Measurements from ENCODE around the gene RING1. TPM values are rescaled to one million over a fixed set of nuclear protein-coding genes. Genes with fewer than 3 reads are reported as not detected.

The RING1 gene
- polyA plus RNA-seq, 4 donors, result 51.5 to 64.6 (median 56.8) TPM

DNA sequence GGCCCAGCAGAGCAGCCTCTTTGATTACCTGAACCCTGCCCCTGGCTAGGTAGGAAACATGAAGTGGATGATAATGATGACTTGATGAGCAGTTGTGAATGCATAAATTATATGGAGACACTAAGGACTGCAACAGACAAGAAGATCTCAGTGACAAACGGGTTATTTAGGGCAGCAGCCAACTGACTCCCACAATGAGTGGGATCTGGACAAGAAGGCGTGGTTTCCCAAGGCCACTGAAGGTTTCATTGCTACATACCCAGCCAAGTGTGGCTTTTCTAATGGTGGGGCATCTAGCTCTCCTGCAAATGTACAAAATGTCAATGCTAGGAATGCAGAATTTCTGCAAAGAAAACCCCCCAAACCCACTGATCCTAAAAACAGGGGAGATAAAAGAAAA lies 29.4 kb downstream of the RING1 start:
- no peak for DNase-seq (ENCODE audit: low read depth in 4 of 4, low spot score in 3 of 4)

DNA sequence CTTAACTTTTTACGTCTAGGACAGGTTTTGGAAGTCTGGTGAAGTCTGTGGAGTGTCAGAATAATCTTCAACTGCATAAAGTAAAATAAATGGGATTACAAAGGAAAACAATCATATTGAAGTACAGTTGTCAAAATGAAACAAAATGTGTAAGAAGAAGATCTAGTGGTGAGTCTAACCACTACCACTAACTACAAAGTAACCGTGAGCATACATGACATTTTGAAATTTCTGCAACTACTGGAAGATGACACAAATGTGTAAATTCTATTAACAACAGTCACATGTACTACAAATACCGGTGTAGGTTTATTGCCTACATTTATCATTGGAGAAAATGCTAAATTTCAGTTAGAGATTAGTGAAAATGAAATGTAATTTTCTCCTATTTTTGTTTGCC lies 33.7 kb downstream of the RING1 start:
- DNase-seq (ENCODE audit: low read depth in 4 of 4, low spot score in 3 of 4), result no peak

DNA sequence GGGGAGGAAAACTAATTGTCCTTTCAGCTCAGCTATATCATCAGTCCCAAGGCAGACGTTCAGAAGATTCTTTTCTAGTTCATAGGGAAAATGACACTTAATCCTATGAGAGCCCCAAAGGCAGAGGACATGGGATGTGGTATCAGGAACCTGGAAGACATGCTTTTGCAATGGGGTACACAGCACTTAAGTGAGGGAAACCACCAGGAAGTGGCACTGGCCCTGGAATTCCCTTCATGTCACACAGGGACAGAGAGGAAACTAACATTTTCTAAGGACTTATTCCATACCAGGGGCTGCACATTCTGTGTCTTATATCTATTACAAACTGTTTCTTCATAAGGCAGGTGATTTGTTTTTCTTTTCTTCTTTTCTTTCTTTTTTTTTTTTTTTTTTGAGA lies 35.2 kb downstream of the RING1 start:
- DNase-seq (ENCODE audit: low read depth in 4 of 4, low spot score in 3 of 4), result no peak

DNA sequence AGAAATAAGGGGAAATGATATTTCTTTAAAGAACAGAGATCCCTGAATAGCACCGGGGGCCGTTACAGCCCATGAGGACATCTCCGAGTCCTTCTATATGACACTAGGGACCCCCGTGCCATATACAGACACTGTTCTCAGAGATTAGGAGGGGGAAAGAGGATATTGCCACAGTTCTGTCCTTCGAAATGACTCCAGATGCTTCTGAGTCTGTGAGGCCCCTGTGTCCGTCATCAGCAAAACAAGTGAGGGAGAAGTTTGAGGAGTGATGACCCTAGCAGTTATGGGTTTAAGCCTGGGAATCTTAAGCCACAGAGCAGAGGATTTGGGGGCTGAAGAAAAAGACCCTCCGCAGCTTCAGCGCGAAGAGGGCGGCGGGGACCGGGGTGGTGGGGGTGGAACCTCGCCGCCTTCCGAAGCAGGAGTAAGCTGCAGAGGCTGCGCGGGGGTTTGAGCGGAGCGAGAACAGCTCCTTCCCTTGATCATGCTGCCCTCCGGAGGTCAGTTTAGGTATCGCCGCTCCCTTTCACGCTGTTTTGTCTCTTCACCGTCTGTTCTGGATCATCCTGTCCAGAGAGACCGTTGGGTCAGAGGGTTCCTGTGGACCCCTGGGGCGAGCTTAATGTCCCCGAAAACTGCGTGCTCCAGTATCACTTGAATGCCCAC lies 39.8 kb downstream of the RING1 start:
- DNase-seq (ENCODE audit: low read depth in 4 of 4, low spot score in 3 of 4), result peak; percentile 78 to 83 (median 82)

DNA sequence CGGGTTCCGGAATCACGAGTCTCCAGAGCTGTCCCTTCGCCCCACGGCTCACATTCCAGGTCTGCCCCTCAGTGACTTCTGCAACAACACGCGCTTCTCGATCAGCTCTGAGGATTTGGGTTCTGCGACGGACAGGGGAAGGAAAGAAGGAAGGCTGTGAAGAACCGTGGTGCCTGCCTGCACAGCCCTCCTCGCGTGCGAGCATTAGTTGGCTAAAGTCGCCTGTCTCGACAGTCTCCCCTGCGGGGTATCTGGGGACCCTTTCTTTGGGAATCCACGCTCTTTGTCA lies 40.3 kb downstream of the RING1 start:
- no peak for DNase-seq (ENCODE audit: low read depth in 4 of 4, low spot score in 3 of 4)

DNA sequence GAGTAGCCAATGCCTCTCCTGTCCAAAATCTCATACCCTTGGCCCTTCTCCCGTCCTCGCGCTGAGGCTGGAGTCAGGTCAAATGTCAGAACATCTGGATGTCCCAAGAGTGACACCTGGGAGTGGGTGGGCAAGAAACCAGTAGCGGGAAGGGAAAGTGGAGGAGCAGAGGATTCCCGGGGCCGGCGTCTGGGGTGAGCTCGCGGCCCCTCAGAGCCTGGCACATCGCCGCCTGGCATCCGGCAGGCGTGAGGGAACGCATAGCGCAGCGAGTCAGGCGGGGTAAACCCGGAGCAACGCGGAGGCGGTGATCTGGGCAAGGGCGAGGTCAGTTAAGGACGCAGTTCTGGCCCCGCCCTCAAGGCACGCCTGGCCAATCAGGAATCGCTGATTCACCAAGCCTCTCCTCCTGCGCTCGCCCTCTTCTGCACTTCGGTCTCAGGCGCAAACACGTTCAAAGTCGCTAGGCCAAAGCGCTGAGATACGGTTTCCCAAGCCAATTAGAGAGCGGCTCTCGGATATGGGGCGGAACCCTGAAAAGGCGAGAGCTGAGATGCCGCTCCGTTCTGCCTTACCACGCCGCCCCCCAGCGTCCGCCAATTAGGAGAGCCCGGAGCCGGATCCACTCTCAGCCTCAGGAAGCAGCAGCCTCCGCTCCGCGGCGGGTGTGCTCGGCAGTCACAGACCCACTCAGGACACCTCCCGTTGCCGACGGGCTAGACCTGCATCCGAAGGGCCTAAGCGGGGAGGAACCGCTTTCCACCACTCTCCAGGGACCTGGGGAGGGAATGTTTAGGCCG lies 40.8 kb downstream of the RING1 start:
- DNase-seq (ENCODE audit: low read depth in 4 of 4, low spot score in 3 of 4), result peak; percentile 89 to 96 (median 94)

DNA sequence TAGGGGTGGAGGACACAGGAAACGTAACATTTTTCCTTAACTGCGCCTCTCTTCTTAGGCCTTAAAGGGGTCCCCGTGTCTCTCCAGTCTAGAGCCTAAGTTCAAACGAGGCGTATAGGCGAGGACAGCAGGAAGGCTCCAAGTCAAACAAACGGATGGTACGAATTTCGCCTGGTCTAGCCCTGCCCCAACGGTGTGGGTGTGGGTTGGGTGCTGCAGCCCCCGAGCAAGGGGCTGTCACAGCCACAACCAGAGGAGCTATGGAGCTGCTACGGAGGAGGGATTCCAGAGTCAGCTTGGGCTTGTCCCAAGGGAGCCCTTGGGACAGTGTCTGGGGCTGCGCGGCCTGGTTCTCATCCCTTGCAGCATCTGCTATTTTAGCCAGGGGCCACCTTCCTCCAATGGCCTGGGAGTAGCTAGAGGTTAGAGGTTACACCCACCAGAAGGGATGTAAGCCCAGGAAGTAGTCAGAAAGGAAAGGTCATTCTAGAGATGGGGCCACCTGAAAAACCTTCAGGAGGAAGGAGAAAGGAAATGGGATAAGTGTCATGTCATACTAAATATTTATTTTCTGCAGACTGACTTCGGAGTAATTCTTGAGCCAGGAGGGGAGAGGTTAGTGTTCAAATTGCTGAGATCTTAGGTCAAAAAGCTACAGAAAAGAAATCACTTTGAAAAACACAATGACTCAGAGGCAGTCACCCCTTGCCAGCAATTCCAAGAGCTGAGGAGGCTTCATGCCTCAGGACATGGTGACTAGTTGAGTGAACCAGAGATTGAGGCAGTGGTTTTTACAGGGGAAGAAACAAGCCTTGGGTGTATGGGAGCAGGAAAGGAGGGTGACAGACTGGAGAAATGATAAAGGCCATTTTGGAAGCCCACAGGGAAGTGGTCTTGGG lies 41.7 kb downstream of the RING1 start:
- no peak for DNase-seq (ENCODE audit: low read depth in 4 of 4, low spot score in 3 of 4)

DNA sequence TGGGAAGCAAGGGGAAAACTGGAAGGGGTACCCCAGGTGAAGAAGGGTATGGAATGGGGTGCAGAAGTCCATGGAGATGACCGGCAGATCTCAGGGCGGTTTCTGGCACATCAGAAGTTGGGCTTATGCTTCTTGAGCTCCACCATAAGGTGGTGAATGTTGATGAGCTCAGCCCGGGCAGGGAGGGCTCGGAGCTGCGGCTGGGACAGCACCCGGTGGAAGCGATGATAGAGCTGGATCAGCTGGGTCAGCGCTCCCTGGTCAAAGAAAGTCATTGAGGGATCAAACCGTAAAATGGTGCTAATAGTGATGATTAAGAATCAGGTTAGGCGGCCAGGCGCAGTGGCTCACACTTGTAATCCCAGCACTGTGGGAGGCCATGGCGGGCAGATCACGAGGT lies 42.4 kb downstream of the RING1 start:
- no peak for DNase-seq (ENCODE audit: low read depth in 4 of 4, low spot score in 3 of 4)

DNA sequence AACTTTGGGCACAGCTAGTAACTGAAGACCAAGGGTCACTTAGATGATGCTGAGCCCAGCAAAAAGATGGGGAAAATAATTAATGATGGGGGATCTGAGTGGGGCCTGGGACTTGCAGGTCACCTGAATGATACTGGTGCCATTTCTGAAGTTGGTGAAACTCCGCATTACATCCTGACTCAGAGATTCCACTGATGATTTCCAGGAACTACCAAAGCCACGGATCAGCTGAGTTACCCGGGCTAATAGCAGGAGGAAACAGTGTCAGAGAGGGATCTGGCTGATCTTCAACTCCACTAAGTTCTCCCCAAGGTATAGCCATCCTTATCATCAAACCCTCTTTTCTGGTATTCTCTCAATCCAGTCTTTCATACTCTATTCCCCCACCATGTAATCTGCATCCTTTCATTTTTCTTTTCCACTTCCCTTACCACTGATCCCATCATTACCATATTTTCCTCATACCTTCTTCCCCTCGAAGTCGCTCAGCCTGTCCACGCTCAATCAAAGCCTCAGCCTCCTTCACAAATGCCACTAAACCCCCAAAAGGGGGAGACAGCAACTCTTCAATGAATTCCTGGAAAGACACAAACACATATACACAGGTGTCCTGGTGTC lies 43.2 kb downstream of the RING1 start:
- DNase-seq (ENCODE audit: low read depth in 4 of 4, low spot score in 3 of 4), result no peak

DNA sequence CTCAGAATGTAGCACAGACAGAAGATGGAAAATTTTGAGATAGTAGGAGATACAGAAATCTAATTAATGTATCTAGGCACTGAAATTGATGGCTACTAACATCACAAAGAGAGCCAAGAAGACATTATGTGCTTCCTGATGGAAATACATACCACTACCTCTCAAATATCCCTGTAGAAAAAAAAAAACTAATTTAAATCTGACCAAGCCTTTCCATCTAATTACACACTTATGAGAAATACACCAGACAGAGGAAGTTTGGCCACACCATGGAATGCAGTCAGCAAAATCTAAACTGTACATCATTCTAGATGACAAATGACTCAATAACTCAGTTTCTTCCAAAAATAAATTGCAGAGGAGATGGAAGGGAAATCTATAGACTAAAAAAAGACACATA lies 44.5 kb downstream of the RING1 start:
- no peak for DNase-seq (ENCODE audit: low read depth in 4 of 4, low spot score in 3 of 4)

DNA sequence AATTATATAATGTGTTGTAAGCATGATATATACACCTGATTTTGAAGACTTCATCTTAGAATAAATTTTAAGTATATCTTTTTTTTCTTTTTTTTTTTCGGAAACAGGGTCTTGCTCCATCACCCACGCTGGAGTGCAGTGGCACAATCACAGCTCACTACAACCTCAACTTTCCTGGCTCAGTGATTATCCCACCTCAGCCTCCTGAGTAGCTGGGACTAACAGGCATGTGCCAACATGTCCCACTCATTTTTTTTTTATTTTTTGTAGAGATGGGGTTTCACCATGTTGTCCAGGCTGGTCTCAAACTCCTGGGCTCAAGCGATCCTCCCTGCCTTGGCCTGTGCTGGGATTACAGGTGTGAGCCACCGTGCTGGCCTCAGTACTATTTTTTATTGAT lies 46.3 kb downstream of the RING1 start:
- DNase-seq (ENCODE audit: low read depth in 4 of 4, low spot score in 3 of 4), result no peak

DNA sequence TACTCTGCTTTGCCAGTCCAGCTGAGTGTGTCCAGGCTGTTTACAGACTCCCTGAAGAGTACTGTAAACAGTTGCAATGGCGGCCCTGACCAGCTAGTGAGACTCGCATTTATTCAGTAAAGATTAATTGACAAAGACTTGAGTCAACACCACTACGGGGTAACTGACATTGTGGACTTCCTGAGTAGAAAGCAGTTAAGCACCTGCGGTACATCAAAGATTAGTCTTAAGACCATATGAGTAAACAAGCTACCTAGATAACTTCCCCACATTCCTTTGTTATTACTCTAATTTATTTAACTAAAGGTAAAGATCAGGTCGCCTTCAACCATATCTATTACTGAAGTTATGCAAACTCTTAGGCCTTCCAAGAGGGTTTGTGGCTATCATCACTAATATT lies 50.7 kb downstream of the RING1 start:
- no peak for DNase-seq (ENCODE audit: low read depth in 4 of 4, low spot score in 3 of 4)

Other genes starting within 250 kb of the RING1 start
- gene BRD2, start 239.9 kb upstream of the RING1 start, polyA plus RNA-seq (ENCODE audit: insufficient read length in 4 of 4), result 100 to 1,000 TPM; 308 to 347 (median 326) TPM
- 1 to 10 TPM; 4.7 to 5.8 (median 5.1) TPM for gene HLA-DOA, start 198.9 kb upstream of the RING1 start, polyA plus RNA-seq (ENCODE audit: insufficient read length in 4 of 4)
- gene HLA-DPA1, start 134.9 kb upstream of the RING1 start, polyA plus RNA-seq (ENCODE audit: insufficient read length in 4 of 4), result 10 to 100 TPM; 17.9 to 37.0 (median 19.2) TPM
- 10 to 100 TPM; 18.4 to 24.2 (median 21.3) TPM for gene HLA-DPB1, start 132.5 kb upstream of the RING1 start, polyA plus RNA-seq (ENCODE audit: insufficient read length in 4 of 4)
- gene COL11A2, start 16.0 kb upstream of the RING1 start, polyA plus RNA-seq (ENCODE audit: insufficient read length in 4 of 4), result 1 to 10 TPM; 4.7 to 5.6 (median 5.4) TPM
- gene RXRB, start 7.8 kb upstream of the RING1 start, polyA plus RNA-seq (ENCODE audit: insufficient read length in 4 of 4), result 10 to 100 TPM; 53.7 to 56.5 (median 54.3) TPM
- 100 to 1,000 TPM; 102 to 118 (median 105) TPM for gene SLC39A7, start 7.6 kb upstream of the RING1 start, polyA plus RNA-seq (ENCODE audit: insufficient read length in 4 of 4)
- gene HSD17B8, start 3.8 kb upstream of the RING1 start, polyA plus RNA-seq (ENCODE audit: insufficient read length in 4 of 4), result 10 to 100 TPM; 20.5 to 35.1 (median 26.7) TPM
- 10 to 100 TPM; 64.3 to 81.7 (median 70.6) TPM for gene VPS52, start 63.4 kb downstream of the RING1 start, polyA plus RNA-seq (ENCODE audit: insufficient read length in 4 of 4)
- gene RPS18, start 63.6 kb downstream of the RING1 start, polyA plus RNA-seq (ENCODE audit: insufficient read length in 4 of 4), result 1,000 to 10,000 TPM; 2,953 to 3,403 (median 3,031) TPM
- gene B3GALT4, start 68.6 kb downstream of the RING1 start, polyA plus RNA-seq (ENCODE audit: insufficient read length in 4 of 4), result 1 to 10 TPM; 4.2 to 5.8 (median 4.6) TPM
- 10 to 100 TPM; 59.9 to 72.6 (median 62.5) TPM for gene WDR46, start 80.7 kb downstream of the RING1 start, polyA plus RNA-seq (ENCODE audit: insufficient read length in 4 of 4)
- gene PFDN6, start 81.1 kb downstream of the RING1 start, polyA plus RNA-seq (ENCODE audit: insufficient read length in 4 of 4), result 10 to 100 TPM; 64.2 to 78.3 (median 73.5) TPM
- gene RGL2, start 90.4 kb downstream of the RING1 start, polyA plus RNA-seq (ENCODE audit: insufficient read length in 4 of 4), result 100 to 1,000 TPM in 3 of 4 donors, 10 to 100 TPM in 1; 98.4 to 122 (median 109) TPM
- gene TAPBP, start 105.6 kb downstream of the RING1 start, polyA plus RNA-seq (ENCODE audit: insufficient read length in 4 of 4), result 10 to 100 TPM; 31.8 to 43.1 (median 36.2) TPM
- gene ZBTB22, start 109.2 kb downstream of the RING1 start, polyA plus RNA-seq (ENCODE audit: insufficient read length in 4 of 4), result 10 to 100 TPM; 23.9 to 26.2 (median 25.2) TPM
- 10 to 100 TPM; 52.3 to 58.4 (median 57.6) TPM for gene DAXX, start 114.5 kb downstream of the RING1 start, polyA plus RNA-seq (ENCODE audit: insufficient read length in 4 of 4)
- gene KIFC1, start 183.3 kb downstream of the RING1 start, polyA plus RNA-seq (ENCODE audit: insufficient read length in 4 of 4), result 10 to 100 TPM; 35.4 to 39.6 (median 38.3) TPM
- gene PHF1, start 202.5 kb downstream of the RING1 start, polyA plus RNA-seq (ENCODE audit: insufficient read length in 4 of 4), result 10 to 100 TPM; 71.7 to 80.5 (median 73.3) TPM
- 100 to 1,000 TPM; 218 to 278 (median 226) TPM for gene CUTA, start 209.6 kb downstream of the RING1 start, polyA plus RNA-seq (ENCODE audit: insufficient read length in 4 of 4)
- 10 to 100 TPM; 25.8 to 33.9 (median 30.6) TPM for gene SYNGAP1, start 211.6 kb downstream of the RING1 start, polyA plus RNA-seq (ENCODE audit: insufficient read length in 4 of 4)
- 10 to 100 TPM; 15.3 to 18.0 (median 16.2) TPM for gene ZBTB9, start 246.1 kb downstream of the RING1 start, polyA plus RNA-seq (ENCODE audit: insufficient read length in 4 of 4)